Kasumi-1 (cell line): Measurements from ENCODE around the gene ANKRD35.
"Not testable (repeated sequence)": the region's sequence is repeated elsewhere in the genome, so short reads cannot be mapped to it uniquely, and the experiment has no call there.

Experiments used
- DNase-seq, 2 experiments: peaks; one replicate each; lab custom pipeline; 2025; lab: John Stamatoyannopoulos, UW

ANKRD35 gene

GRCh38 chr1:145858238-145858900 lies 27.3 kb downstream of the ANKRD35 start:
- DNase-seq: peak; percentile 73 to 74

DNA sequence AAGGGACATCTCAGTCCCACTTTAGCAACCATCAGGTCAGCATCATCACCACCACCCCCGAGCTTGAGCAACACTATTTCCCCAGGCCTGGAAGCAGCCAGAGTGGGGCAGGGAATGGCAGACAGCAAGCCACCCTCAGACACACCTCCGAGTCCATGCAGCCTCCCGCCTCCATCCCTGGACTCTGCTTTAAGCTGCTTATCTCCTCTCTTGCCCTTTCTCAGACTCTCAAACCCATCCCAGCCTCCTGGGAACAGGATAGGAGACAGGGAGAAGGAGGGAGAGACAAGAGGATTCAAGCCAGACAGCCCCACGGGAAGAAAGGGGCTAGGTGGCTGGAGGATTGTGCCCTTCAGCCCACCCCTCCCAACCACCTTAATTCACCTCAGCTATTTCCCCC lies 28.5 kb downstream of the ANKRD35 start:
- DNase-seq: no peak

DNA sequence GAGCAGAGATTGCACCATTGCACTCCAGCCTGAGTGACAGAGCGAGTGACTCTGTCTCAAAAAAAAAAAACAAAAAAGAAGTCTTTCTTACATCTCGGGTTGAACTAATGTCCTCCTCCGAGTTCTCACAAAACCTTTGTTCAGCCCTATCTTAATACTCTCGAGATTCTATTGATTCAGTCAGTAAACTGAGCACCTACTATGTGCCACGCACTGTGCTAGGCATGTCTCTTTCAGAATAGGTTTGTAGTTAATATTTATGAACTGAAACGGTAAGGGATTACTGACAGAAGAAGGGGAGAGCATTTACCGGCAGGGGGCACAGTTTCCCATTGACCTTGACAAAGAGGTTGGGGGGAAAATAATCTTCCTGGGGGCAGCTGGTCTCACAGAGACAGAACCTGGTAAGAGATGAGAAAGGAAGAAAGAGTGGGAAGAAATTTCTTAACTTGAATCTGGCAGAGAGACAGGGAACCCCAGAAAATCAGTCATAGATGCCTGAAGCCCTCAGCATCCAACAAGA lies 30.2 kb downstream of the ANKRD35 start:
- DNase-seq: peak; percentile 55 to 56

DNA sequence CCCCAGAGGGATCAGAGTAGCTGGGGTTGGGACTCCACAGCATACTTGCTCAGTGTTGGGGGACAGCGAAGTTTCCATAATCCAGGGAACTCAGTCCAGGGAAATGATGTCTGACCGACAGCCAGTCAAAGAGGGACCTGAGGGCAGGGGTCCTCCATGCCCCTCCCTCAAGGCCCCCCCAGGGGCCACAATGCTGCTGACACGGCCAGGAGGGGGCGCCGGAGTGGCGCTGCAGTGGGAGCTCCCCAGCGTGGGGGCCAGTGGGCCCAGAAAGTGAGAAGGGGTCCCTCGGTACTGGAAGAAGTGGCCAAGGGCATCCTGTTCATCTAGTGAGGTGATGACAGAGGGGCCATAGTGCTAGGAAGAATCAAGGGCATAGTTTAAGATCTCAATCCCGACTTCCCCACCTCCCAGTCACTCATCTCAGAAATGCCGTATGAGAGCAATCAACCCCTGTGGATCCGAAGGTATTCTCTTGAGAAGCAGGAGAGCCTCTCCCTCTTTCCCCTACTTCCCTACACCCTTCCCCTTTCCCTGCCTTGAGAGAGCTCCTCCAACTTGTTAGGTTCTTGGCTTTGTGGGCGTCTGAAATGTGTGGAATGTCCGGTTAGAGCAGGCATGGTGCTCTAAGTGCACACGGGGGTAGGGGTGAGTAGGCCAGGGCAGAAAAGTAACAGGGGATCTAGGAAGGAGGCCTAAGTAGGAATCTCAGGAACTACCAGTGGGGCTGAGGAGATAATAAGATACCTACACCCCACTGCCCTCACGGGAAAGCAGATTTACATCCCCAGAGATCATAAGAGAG lies 36.1 kb downstream of the ANKRD35 start:
- DNase-seq: no peak

GRCh38 chr1:145847827-145848226 lies 37.8 kb downstream of the ANKRD35 start:
- no peak for DNase-seq

- DNase-seq: peak; percentile 29 to 37
Measured at GRCh38 chr1:145846201-145846612, 39.5 kb downstream of the ANKRD35 start.

- peak; percentile 71 to 74 for DNase-seq
Measured at GRCh38 chr1:145845514-145846161, 40.0 kb downstream of the ANKRD35 start, which contains the start of gene NUDT17. Gene NUDT17 (plus strand): TSS chr1:145845630. CDS start chr1:145845641, 11 bp downstream.

- DNase-seq: peak; percentile 63 to 75
Measured at GRCh38 chr1:145845144-145845513, 40.5 kb downstream of the ANKRD35 start.

GRCh38 chr1:145843031-145843430 lies 42.6 kb downstream of the ANKRD35 start:
- DNase-seq: no peak

DNA sequence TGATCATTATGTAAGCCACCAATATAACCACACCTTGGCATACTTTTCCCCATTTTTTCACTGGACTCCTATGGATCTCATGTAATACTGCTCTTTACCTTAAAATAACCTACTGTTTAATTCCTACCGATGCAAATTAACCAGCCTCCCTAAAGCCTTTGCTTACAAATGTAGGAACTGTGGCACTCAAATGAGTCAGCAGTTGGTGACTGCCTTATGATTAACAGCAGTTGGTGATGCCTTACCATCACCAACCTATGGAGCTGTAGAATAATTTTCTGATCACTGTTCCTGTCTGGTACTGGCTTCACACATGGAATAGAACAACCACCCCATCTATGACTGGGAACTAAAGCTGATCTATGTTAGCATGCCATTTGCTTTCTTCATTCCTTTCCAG lies 48.0 kb downstream of the ANKRD35 start:
- DNase-seq: no peak

- DNase-seq: not testable (repeated sequence)
Measured at GRCh38 chr1:145830810-145831209, 54.9 kb downstream of the ANKRD35 start.

- no peak for DNase-seq
Measured at GRCh38 chr1:145828367-145829026, 57.2 kb downstream of the ANKRD35 start.

DNA sequence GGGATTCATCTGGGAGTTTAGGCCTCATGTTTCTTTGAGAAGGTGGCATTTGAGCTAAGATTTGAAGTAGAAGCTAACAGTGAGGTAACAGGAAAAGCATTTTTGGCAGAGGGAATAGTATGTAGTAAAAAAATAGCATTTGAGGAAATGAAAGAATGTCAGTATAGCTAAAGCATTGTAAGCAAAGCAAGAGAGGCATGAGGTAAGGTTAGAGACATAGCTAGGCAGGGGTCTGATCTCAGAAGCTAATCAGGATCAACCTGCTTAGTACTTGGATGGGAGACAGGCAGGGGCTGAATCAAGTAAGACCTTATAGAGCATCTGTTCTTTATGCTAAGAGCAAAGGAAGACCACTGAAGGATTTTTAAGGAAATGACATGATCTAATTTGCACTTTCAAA lies 57.7 kb downstream of the ANKRD35 start:
- DNase-seq: no peak

DNA sequence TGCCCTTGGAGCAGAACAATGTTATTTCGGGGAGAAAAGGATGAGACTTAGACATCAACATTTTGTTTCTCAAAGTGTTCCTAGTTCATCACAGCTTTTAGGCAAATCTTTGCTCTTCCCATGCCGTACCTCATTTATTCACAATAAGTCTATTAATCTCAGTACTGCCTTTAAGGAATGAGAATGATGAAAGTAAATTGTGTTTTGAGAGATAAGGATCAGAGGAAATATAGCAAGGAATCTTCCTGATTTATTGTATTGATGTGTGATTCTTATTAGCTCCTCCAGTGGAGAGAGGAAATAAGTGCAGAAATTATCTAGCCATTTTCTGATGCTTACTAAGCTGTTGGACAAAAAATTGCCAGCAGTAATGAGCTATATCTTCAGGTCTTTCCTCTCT lies 59.6 kb downstream of the ANKRD35 start:
- peak in 1 of 2 experiments; percentile 8 for DNase-seq

DNA sequence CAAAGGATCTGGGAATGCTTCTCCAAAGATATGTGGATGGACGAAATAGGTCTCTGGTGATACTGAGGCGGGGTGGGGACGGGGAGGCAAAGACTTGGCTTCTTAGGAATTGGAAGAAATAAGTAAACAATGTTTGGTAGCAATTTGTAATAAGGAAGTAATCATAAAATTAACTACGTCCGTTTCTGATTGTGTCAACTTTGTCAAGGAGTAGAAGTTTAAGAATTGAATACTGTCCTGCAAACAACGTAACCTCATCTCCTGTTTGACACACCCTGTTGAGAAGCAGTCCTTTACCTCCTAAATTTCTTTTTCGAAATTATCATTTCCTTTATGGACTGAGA lies 61.2 kb downstream of the ANKRD35 start:
- DNase-seq: no peak

GRCh38 chr1:145823565-145824498 lies 61.8 kb downstream of the ANKRD35 start, which contains the start of the genes POLR3C and RNF115:
Gene POLR3C (plus strand): TSS chr1:145824200. CDS start chr1:145825777, 1,577 bp downstream.
Gene RNF115 (minus strand): TSS chr1:145824095. CDS start chr1:145823873, 222 bp downstream.
- peak; percentile 96 to 98 for DNase-seq

DNA sequence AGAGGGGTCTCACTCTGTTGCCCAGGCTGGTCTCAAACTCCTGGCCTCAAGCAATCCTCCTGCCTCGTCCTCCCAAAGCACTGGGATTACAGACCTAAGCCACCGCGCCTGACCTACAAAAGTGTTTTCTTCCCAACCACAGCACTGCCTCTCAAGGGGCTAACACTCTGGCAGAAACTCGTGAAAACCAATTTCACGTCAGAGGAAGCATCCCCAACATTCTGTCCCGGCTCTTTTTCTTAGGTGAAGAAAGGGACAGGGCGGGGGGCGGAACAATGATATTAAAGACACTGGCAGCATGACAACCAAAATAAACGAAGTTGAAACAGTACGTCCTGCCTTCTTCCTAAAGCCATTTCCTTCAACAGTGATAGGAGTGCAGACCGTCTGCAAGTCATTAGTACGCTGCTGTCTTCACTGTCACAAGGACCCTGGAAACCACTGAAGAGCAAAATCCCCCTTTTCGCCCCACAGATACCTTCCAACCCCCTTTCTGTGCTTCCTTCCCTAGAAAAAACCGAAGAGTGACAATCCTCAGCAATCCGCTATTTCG lies 62.8 kb downstream of the ANKRD35 start:
- DNase-seq: not testable (repeated sequence)

DNA sequence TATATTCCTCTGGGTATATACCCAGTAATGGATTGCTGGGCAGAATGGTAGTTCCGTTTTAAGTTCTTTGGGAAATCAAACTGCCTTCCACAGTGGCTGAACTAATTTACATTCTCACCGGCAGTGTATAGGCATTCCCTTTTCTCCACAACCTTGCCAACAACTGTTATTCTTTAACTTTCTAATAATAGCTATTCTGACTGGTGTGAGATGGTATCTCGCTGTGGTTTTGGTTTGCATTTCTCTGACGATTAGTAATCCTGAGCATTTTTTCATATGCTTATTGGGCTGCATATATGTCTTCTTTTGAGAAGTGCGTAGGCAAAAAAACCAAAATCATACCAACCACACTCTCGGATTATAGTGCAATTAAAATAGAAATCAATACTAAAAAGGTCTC lies 67.6 kb downstream of the ANKRD35 start:
- DNase-seq: not testable (repeated sequence)
